NCI-H774 (cell line): ENCODE measurements around the gene IL12A.

Experiments used
- DNase-seq: peaks from one replicate; lab custom pipeline; 2025; lab: John Stamatoyannopoulos, UW

Gene IL12A

GRCh38 chr3:160027541-160028195 is 39.0 kb downstream of the IL12A start:
- no peak for DNase-seq

GRCh38 chr3:160035757-160036156 is 47.1 kb downstream of the IL12A start:
- no peak for DNase-seq

- DNase-seq: no peak
These were observed 50.4 kb downstream of the IL12A start for GRCh38 chr3:160038862-160039562.

GRCh38 chr3:160040181-160040580 is 51.5 kb downstream of the IL12A start:
- no peak for DNase-seq

GRCh38 chr3:160041465-160041864 is 52.8 kb downstream of the IL12A start:
- DNase-seq: no peak

- no peak for DNase-seq
These were observed 55.5 kb downstream of the IL12A start for GRCh38 chr3:160044121-160044520.
